NCI-H69 (cell line): ENCODE results near the gene ALKBH3.

Experiments
- DNase-seq: peaks from one replicate; lab custom pipeline; 2025; lab: John Stamatoyannopoulos, UW

The ALKBH3 gene

DNA sequence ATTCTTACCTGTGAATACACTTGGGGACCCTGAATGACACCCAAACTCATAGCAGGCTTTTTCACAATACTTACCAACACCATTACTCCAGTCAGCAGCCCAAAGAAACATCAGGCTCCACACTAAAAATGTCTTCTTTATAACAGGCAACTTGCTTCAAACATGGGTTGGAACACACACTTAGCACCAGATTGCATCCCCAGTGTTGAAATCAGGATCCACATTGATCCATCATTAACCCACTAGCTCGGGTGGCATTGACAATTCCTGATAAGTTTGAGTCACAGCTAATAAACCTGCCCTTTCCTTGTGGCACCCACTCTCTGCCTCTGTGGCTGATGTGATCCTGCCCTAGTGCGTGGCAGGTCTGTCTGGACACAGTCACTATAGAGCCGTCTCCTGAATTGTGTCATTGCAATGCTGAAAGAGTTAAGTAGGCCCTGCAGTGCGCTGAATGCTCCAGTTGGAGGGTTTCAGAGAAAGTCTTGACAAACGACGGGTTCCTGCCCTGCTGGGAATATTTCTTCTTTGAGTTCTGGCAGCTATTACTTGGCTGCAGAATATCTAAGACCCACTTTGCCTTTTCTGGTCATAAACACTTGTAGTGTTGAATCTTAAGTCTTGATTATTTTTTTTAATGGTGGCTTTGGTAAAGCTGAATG lies 42.2 kb downstream of the ALKBH3 start:
- no peak for DNase-seq

GRCh38 chr11:43923406-43924111 lies 42.9 kb downstream of the ALKBH3 start:
- DNase-seq = peak; percentile 41

- DNase-seq = no peak
Observed at GRCh38 chr11:43924112-43924855, 43.7 kb downstream of the ALKBH3 start.

DNA sequence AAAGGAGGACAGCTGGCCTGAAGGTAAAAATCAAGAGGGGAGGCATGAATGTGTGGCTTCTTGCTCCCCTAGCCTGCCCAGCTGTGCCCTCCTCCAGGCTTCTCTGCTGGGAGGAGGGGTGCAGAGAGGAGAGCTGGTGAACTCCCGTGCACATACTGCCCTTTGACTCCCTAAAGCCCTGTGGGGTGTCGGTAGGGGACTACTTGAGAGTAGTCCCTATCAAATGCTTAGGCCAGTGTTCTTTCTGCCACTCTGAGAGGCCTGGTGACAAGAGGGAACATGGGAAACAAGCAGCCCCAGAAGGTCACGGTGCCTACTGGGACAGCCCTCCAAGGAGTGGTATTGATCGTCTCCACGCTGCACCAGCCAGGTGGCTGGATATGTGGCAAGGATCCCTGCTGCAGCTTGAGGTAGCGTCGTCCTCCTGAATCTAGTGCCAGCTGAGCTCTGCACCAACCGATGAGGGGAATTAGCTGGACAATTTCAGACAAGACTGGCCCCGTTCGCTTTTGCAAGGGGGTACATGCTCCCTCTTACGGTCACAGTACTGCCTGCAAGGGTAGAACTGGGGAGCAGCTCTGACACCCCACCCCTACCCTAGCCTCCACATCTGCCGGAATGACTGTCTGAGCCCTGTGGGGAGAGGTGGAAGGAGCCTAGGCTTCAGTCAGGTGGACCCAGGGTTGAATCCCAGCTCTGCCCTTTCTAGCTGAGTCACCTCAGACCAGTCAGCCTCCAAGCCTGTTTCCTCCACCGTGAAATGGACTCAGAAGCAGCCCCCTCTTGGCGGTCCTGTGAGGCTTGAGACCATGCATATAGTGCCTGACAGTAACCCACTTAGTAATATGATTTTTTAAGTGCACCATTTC lies 44.7 kb downstream of the ALKBH3 start:
- no peak for DNase-seq

- peak; percentile 78 for DNase-seq
Observed at GRCh38 chr11:43925932-43926505, 45.4 kb downstream of the ALKBH3 start.

- DNase-seq = no peak
Observed at GRCh38 chr11:43927070-43927469, 46.4 kb downstream of the ALKBH3 start.

- DNase-seq = no peak
Observed at GRCh38 chr11:43927925-43928707, 47.5 kb downstream of the ALKBH3 start.

DNA sequence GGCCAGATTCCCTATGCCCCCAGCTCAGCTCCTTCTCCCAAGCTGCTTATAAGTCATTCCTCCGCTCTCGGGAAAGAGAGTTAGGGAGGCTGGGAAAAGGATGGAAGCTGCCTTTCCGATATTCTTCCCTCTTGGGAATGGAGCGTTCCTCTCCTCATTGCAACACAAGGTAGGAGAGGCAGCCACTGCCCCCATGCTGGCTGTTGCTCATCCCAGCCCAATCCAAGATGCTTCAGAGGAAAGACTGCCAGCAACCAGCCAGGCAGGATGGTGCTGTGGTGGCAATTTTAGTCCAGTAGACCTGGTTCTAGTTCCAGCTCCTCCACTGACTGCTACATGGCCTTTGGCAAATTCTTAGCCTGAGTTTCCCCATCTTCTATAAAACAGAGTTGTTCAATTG lies 48.1 kb downstream of the ALKBH3 start:
- no peak for DNase-seq

DNA sequence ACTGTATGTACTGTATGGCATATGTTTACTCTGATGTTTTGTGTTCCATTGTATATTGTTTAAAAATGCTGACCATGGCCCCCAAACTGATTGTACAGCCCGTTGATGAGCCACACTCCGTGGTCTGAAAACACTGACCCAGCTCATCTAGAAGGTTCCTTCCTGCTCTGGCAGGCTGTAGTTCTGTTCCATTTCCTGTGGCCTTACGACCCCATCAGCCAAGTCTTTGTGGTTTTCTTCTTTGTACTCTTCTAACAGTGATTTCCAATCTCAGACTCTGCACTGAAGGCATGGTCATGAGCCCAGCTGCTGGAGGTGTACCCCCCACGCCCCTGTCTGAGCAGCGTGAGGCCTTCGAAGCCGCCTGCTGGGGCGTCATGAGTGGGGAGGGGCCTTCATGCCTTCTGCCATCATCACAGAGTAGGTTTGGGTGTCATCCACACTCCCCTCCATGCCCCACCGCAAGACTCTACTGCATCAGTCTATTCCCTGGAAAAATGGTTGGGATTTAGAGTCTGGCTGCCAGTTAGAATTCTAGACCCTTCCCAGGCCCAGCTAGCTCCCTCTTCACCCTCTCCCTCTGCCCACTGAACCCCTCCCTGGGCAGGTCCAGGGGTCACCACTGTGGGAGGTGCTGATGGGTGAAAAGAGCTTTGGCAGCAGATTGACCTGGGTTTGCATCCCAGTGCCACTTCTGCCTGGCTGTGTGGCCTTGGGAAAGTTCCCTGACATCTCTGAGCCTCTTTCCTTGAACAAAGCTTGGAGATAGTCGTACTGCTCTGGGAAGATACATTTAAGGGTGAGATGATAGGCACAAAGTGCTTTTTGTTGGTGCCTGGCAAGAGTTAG lies 50.5 kb downstream of the ALKBH3 start:
- DNase-seq = no peak

GRCh38 chr11:43931717-43932039 lies 51.0 kb downstream of the ALKBH3 start:
- DNase-seq = no peak

GRCh38 chr11:43933226-43933607 lies 52.6 kb downstream of the ALKBH3 start:
- no peak for DNase-seq

GRCh38 chr11:43933608-43934551 lies 53.2 kb downstream of the ALKBH3 start:
- peak; percentile 59 for DNase-seq

- peak; percentile 11 for DNase-seq
Observed at GRCh38 chr11:43934601-43935423, 54.2 kb downstream of the ALKBH3 start.

GRCh38 chr11:43935424-43935979 lies 54.9 kb downstream of the ALKBH3 start:
- DNase-seq = no peak

DNA sequence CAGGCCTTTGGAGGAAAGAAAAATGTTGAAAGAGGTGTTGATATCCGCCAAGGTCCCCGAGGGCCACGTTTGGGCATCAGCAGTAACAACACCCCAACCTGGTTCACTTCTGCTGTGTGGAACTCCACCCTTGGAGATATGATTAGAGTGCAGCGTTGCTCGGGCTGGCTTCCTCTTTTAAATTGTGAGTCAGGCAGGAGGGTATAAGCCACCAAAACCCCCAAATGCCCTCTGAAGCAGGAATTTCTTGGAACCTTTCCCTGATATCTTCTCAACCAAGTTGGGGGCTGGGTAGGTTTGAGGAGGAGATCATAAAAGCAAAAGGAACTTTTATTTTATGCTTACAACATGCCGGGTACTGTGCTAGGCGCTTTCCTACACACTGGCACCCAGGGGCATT lies 55.4 kb downstream of the ALKBH3 start:
- DNase-seq = no peak

GRCh38 chr11:43937434-43938411 lies 57.1 kb downstream of the ALKBH3 start:
- no peak for DNase-seq
